Urothelium cell line (cell line): ENCODE data around the gene CENPT.

Source experiments
- DNase-seq: peaks from one replicate; pipeline ENCODE4 v3.0.0; 2011; ENCODE audit warnings: low spot score, mixed read lengths
- FAIRE-seq: peaks from 2 replicates; lab custom pipeline; 2011; peaks lifted over from hg19 to GRCh38; lab: Jason Lieb, UNC

The CENPT gene

DNA sequence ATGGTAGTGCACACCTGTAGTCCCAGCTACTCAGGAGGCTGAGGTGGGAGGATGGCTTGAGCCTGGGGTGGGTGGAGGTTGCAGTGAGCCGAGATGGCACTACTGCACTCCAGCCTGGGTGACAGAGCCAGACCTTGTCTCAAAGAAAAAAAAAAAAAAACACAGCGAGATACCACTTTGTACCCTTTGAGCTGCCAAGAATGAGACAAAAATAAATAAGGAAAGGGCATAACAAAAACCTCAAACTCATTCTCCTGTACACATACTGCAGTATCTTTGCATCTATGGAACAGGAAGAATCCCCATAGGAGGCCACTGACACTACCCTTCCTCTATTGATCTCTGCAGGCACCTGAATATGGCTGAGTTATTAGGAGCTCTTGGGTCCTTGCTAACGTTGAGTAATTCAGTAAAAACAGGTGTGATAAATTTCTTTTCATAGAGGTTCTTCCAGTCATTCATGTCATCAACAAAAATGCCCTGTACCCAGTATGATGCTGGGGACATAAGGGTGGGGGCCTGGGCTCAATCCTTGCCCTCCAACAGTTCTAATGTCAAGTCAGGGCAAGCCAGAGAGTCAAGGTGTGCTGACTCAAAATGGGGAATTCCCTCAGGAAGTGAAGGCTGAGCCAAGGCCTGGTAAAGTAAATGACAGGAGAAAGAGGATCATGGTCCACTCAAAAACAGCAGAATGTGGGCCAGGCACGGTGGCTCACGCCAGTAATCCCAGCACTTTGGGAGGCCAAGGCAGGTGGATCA is 68.1 kb downstream of the CENPT start:
- no peak for DNase-seq
- FAIRE-seq = no peak
